Natural killer cell (primary cell): ENCODE data around the gene BMPR2. TPM values are rescaled to one million over a fixed set of nuclear protein-coding genes. Genes with fewer than 3 reads are reported as not detected.
A peak's percentile ranks its signal among the peaks of the same experiment; 100 is the strongest.
"Not testable (repeated sequence)": the region's sequence is repeated elsewhere in the genome, so short reads cannot be mapped to it uniquely, and the experiment has no call there.

Experiments used
- ATAC-seq, 3 donors: fragments of 150-1000 bp in 2 of 3; fragments of 200-7000 bp in 1 of 3; cut with Tn5 transposase; 1 replicate in 1 of 3; 2 replicates in 2 of 3; pipeline ENCODE4 v1.10.0; 2021; ENCODE audit warnings: mild to moderate bottlenecking in 2 of 3, moderate library complexity in 2 of 3
- DNase-seq, 2 donors: peaks; one replicate each; pipeline versions ENCODE4 v3.0.0 to v3.0.0-alpha.2; 2013 to 2021; ENCODE audit warnings: mixed read lengths in 1 of 2
- H3K27ac ChIP-seq: one replicate; pipeline ENCODE4 v1.5.1; 2013; ENCODE audit warnings: mild to moderate bottlenecking, low read length
- H3K27me3 ChIP-seq: one replicate; pipeline ENCODE4 v1.6.1; 2013; ENCODE audit warnings: low read length; ENCODE audit not compliant: control insufficient read depth, insufficient read depth
- H3K36me3 ChIP-seq: one replicate; pipeline ENCODE4 v1.6.1; 2013; ENCODE audit warnings: low read length; ENCODE audit not compliant: control insufficient read depth, insufficient read depth
- H3K4me1 ChIP-seq: one replicate; pipeline ENCODE4 v1.6.1; 2013; ENCODE audit warnings: low read length; ENCODE audit not compliant: control insufficient read depth, insufficient read depth
- H3K4me3 ChIP-seq: one replicate; pipeline ENCODE4 v1.5.1; 2013; ENCODE audit warnings: low read length
- H3K9me3 ChIP-seq: one replicate; pipeline ENCODE4 v1.6.1; 2013; ENCODE audit warnings: low read length; ENCODE audit not compliant: control insufficient read depth, insufficient read depth
- H3K27ac Mint-ChIP-seq, 2 donors: one replicate each; pipeline ENCODE4 v1.8.0; 2022; ENCODE audit warnings: mild to moderate bottlenecking in 2 of 2, mixed read lengths in 2 of 2, moderate library complexity in 1 of 2
- H3K27me3 Mint-ChIP-seq, 2 donors: one replicate each; pipeline ENCODE4 v1.8.0; 2022; ENCODE audit warnings: low read depth in 2 of 2, mixed read lengths in 2 of 2
- H3K36me3 Mint-ChIP-seq: one replicate; pipeline ENCODE4 v1.8.0; 2022; ENCODE audit warnings: mixed read lengths
- H3K4me1 Mint-ChIP-seq, 2 donors: one replicate each; pipeline ENCODE4 v1.8.0; 2022; ENCODE audit warnings: mixed read lengths in 2 of 2
- H3K4me3 Mint-ChIP-seq: one replicate; pipeline ENCODE4 v1.8.0; 2022; ENCODE audit warnings: mild to moderate bottlenecking, moderate library complexity, mixed read lengths
- H3K9me3 Mint-ChIP-seq, 2 donors: one replicate each; pipeline ENCODE4 v1.8.0; 2022; ENCODE audit warnings: mixed read lengths in 2 of 2
- WGBS: methylation state at CpG from one replicate; pipeline ENCODE4 v1.1.7; 2013; ENCODE audit warnings: missing lambda C conversion rate; ENCODE audit not compliant: insufficient coverage; 5-methylcytosine and 5-hydroxymethylcytosine counted together
- intact Hi-C: fragments of 100-400 bp; cut with micrococcal nuclease; formaldehyde crosslinking; loops from one replicate; pipeline ENCODE4 v1.14.2; 2022
- total RNA-seq, 4 donors: library from RNA; stranded (reverse); fragments of 120-200 nt in 1 of 4; gene quantifications; one replicate each; pipeline versions ENCODE4 v1.2.3 to v1.2.4, GENCODE V29; 2013 to 2022
- TF ChIP-seq, protein P1 (sequence below): fragments of 200-600 bp; IDR thresholded peaks from one replicate; pipeline ENCODE4 v1.8.0; 2022; ENCODE audit warnings: antibody characterized with exemption

The BMPR2 gene
- total RNA-seq, 3 donors from 2014 or later (not counting 1 experiment from before 2014, with no cell fraction given) = 17.8 to 25.5 (median 23.2) TPM

DNA sequence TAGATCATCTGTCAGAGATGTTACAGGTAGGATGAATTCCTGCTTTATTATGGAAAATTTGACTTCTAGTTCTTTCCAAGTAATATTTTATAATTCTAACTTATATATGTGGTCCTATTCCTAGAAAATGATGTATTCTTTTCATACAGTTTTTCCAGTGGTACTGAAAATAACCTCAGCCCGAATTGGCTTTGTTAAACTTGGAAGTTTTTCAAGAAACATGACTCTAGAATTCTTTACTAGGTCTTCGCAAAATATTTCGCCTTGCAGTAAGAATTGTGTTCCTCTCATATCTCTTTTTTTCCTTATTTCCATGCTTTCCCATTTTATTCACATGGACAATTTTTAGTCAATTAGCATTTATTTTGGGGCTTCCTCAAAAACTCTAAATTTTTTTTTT, 60.5 kb downstream of the BMPR2 start:
- no peak overlapping the region for H3K4me3 ChIP-seq
- H3K36me3 ChIP-seq = no peaks in the 10 kb centered on the region
- H3K27me3 ChIP-seq = no peaks in the 10 kb centered on the region
- ATAC-seq (no peak), DNase-seq (no peak)
- no peak overlapping the region for H3K27ac ChIP-seq
- Mint-ChIP-seq H3K27me3 (no peaks in the 10 kb centered on the region), H3K36me3 (no peaks in the 10 kb centered on the region), H3K4me3 (no peak overlapping the region), H3K27ac (no peak overlapping the region), H3K9me3 (no peaks in the 10 kb centered on the region), H3K4me1 (no peaks in the 10 kb centered on the region)
- TF ChIP-seq, protein P1, sequence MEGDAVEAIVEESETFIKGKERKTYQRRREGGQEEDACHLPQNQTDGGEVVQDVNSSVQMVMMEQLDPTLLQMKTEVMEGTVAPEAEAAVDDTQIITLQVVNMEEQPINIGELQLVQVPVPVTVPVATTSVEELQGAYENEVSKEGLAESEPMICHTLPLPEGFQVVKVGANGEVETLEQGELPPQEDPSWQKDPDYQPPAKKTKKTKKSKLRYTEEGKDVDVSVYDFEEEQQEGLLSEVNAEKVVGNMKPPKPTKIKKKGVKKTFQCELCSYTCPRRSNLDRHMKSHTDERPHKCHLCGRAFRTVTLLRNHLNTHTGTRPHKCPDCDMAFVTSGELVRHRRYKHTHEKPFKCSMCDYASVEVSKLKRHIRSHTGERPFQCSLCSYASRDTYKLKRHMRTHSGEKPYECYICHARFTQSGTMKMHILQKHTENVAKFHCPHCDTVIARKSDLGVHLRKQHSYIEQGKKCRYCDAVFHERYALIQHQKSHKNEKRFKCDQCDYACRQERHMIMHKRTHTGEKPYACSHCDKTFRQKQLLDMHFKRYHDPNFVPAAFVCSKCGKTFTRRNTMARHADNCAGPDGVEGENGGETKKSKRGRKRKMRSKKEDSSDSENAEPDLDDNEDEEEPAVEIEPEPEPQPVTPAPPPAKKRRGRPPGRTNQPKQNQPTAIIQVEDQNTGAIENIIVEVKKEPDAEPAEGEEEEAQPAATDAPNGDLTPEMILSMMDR = no peak
- 72% methylated on average over 3 of the region's 3 CpGs for WGBS
- intact Hi-C loops = no loop called here
- H3K4me1 ChIP-seq = no peaks in the 10 kb centered on the region
- H3K9me3 ChIP-seq = no peaks in the 10 kb centered on the region

DNA sequence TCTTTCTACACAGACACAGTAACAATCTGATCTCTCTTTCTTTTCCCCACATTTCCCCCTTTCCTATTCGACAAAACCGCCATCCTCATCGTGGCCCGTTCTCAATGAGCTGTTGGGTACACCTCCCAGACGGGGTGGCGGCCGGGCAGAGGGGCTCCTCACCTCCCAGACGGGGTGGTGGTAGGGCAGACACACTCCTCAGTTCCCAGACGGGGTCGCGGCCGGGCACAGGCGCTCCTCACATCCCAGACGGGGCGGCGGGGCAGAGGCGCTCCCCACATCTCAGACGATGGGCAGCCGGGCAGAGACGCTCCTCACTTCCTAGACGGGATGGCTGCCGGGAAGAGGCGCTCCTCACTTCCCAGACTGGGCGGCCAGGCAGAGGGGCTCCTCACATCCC, 64.0 kb downstream of the BMPR2 start:
- 96% methylated on average over 23 of the region's 24 CpGs for WGBS
- H3K27ac Mint-ChIP-seq, DNase-seq, H3K27ac ChIP-seq, H3K9me3 Mint-ChIP-seq, H3K4me3 ChIP-seq, H3K9me3 ChIP-seq, H3K36me3 ChIP-seq, H3K27me3 Mint-ChIP-seq, intact Hi-C loops, H3K4me1 ChIP-seq, H3K36me3 Mint-ChIP-seq, ATAC-seq, H3K27me3 ChIP-seq, H3K4me3 Mint-ChIP-seq: not testable (repeated sequence)
- H3K4me1 Mint-ChIP-seq = peaks cover 0 to 10% of the 10 kb centered on the region in 2 donors

DNA sequence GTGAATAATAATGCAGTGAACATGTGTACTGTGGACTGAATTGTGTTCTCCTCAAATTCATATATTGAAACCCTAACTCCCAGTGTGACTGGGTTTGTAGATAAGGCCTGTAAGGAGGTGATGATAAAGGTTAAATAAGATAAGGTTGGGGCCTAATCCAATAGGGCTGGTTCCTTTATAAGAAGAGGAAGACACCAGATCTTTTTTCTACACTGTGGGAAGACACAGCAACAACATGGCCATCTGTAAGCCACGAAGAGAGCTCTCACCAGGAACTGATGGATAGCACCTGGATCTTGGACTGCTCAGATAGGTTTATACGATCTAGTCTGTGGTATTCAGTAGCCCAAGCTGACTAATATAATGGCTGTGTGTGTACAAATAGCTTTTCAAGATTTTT, 66.8 kb downstream of the BMPR2 start:
- DNase-seq = no peak
- H3K27me3 Mint-ChIP-seq = no peaks in the 10 kb centered on the region
- H3K36me3 Mint-ChIP-seq = no peaks in the 10 kb centered on the region
- no peaks in the 10 kb centered on the region for H3K9me3 Mint-ChIP-seq
- H3K36me3 ChIP-seq = no peaks in the 10 kb centered on the region
- no peaks in the 10 kb centered on the region for H3K9me3 ChIP-seq
- WGBS = 79% methylated on average over 2 of the region's 2 CpGs
- intact Hi-C loops = no loop called here
- H3K4me3 Mint-ChIP-seq = no peak overlapping the region
- no peaks in the 10 kb centered on the region for H3K27me3 ChIP-seq
- no peak overlapping the region for H3K27ac ChIP-seq
- peak overlapping the region in 1 of 2 donors; percentile 43 for H3K27ac Mint-ChIP-seq
- no peak overlapping the region for H3K4me3 ChIP-seq
- no peak for ATAC-seq
- TF ChIP-seq, protein P1 = no peak
- peaks cover 0 to 10% of the 10 kb centered on the region in 2 donors for H3K4me1 Mint-ChIP-seq
- H3K4me1 ChIP-seq = no peaks in the 10 kb centered on the region

DNA sequence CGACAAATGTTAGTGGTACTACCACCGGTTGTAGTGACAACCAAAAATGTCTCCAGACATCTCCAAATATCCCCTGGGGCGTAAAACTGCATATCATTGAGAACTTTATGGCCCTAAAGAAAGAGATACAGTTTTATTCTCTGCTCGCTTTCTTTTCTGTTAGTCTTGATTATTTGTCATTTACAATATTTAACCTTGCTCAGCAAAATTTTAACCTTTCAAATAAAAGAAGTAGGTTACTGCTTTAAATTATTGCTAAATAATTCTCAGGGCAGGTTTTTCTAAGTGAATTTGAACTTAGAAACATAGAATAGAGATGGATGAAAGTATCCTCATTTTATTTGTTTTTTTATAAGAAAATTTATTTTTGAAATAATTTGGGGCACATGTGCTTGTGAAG, 67.9 kb downstream of the BMPR2 start:
- intact Hi-C loops = no loop called here
- H3K4me3 Mint-ChIP-seq = no peak overlapping the region
- DNase-seq (no peak), ATAC-seq (no peak)
- no peaks in the 10 kb centered on the region for H3K9me3 Mint-ChIP-seq
- H3K4me1 ChIP-seq = no peaks in the 10 kb centered on the region
- 100% methylated on average over 2 of the region's 4 CpGs for WGBS
- no peaks in the 10 kb centered on the region for H3K9me3 ChIP-seq
- no peak overlapping the region for H3K27ac ChIP-seq
- no peaks in the 10 kb centered on the region for H3K36me3 Mint-ChIP-seq
- H3K4me1 Mint-ChIP-seq = peaks cover 5 to 10% of the 10 kb centered on the region in 2 donors
- no peaks in the 10 kb centered on the region for H3K27me3 ChIP-seq
- H3K27me3 Mint-ChIP-seq = no peaks in the 10 kb centered on the region
- no peak overlapping the region for H3K27ac Mint-ChIP-seq
- TF ChIP-seq, protein P1 = no peak
- H3K36me3 ChIP-seq = no peaks in the 10 kb centered on the region
- H3K4me3 ChIP-seq = no peak overlapping the region
